Mucosa of descending colon (tissue), 3 donors: ENCODE results near the gene LMX1A. TPM values are rescaled to one million over a fixed set of nuclear protein-coding genes. Genes with fewer than 3 reads are reported as not detected.
A peak's percentile ranks its signal among the peaks of the same experiment; 100 is the strongest.

Experiments used
- ATAC-seq: fragments of 200-7000 bp; cut with Tn5 transposase; one replicate; pipeline ENCODE4 v1.9.1; 2020; ENCODE audit warnings: mild to moderate bottlenecking, moderate library complexity
- DNase-seq, 3 donors: peaks; one replicate each; pipeline ENCODE4 v3.0.0-alpha.2; 2020
- H3K36me3 ChIP-seq: fragments of 200-600 bp; one replicate; pipeline ENCODE4 v1.8.0; 2021; ENCODE audit warnings: low read depth, mild to moderate bottlenecking
- H3K4me1 ChIP-seq: fragments of 200-600 bp; one replicate; pipeline ENCODE4 v1.8.0; 2021; ENCODE audit warnings: low read depth, mild to moderate bottlenecking
- H3K4me3 ChIP-seq: fragments of 200-600 bp; one replicate; pipeline ENCODE4 v1.8.0; 2021; ENCODE audit warnings: mild to moderate bottlenecking
- H3K9me3 ChIP-seq: fragments of 200-600 bp; one replicate; pipeline ENCODE4 v1.8.0; 2021; ENCODE audit warnings: mild to moderate bottlenecking
- intact Hi-C, 2 donors: fragments of 100-400 bp; cut with DNase I in 1 of 2; cut with micrococcal nuclease in 1 of 2; formaldehyde crosslinking; loops; one replicate each; pipeline versions ENCODE4 v1.11.0 to v1.11.1; 2022; cut with DNase I, micrococcal nuclease
- total RNA-seq, 3 donors: library from RNA; stranded (reverse); fragmentation: NEBNext Ultra II Directional in 2 of 3; extraction: Animal tissue kit (Norgen Biotek cat#: 25700) in 2 of 3; gene quantifications; one replicate each; pipeline versions ENCODE4 v1.2.1 to v1.2.4, GENCODE V29; 2021 to 2023
- TF ChIP-seq, protein P1 (sequence below): fragments of 200-600 bp; IDR thresholded peaks from one replicate; pipeline ENCODE4 v1.8.0; 2022; ENCODE audit warnings: antibody characterized with exemption, mild to moderate bottlenecking
- donor health status: DM: no; HTN: no; CAD: no; lungs with moderate emphysema.
- donor health status: DM: no; HTN: no; CAD: no.
- donor health status: DM: no; HTN: yes; CAD: no.

Gene LMX1A
- total RNA-seq, 3 donors from 2014 or later = 0.31 to 0.84 (median 0.38) TPM

DNA sequence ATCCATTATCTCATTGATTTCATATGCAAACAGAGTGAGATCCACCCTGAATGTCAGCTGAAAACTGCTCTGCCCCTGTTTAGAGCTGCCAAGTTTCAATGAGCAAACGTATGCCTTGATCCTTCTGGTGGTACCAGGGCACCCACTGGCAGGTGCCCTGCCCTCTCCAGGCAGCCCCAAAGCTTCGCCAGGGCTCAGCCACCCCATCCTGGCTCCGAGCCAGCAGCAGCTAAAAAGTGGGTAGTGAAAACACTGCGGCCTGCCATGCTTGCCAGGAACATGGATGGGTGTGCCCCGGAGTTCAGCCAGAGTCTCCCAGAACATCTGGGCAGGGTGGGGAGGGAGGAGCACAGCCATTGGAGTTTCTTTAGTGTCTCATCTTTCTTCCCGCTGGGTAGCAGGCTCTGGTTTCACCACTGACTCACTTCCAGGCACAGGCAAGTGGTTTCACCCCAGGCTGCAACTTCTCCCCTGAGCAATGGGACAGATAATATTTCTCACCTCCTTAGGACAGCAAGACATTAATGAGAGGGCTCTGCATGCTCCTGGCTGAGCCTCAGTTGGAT, 8.1 kb upstream of the LMX1A start:
- DNase-seq = peak in 1 of 3 donors; percentile 56

DNA sequence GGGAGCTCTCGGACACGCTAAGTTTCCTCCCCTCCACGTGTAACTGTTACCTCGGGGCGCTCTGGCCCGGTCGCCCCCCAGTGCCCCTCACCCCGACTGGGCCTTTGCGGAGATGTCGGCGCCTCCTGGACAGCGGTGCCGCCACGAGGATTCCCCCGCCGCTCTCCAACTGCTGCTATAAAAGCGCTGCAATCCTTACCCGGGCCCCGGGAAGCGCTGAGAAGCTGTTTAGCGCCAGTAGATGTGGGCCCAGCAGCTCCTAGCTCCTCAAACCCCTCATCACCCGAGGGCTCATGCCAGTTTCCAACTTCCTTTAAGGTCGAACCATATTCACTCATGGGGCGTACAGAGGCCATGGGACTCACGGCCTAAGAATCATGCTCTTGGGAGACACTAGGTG, 361 bp upstream of the LMX1A start:
- TF ChIP-seq, protein P1, sequence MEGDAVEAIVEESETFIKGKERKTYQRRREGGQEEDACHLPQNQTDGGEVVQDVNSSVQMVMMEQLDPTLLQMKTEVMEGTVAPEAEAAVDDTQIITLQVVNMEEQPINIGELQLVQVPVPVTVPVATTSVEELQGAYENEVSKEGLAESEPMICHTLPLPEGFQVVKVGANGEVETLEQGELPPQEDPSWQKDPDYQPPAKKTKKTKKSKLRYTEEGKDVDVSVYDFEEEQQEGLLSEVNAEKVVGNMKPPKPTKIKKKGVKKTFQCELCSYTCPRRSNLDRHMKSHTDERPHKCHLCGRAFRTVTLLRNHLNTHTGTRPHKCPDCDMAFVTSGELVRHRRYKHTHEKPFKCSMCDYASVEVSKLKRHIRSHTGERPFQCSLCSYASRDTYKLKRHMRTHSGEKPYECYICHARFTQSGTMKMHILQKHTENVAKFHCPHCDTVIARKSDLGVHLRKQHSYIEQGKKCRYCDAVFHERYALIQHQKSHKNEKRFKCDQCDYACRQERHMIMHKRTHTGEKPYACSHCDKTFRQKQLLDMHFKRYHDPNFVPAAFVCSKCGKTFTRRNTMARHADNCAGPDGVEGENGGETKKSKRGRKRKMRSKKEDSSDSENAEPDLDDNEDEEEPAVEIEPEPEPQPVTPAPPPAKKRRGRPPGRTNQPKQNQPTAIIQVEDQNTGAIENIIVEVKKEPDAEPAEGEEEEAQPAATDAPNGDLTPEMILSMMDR = no peak
- Histone ChIP-seq H3K4me1 (peaks cover 30% of the 10 kb centered on the region), H3K36me3 (no peaks in the 10 kb centered on the region), H3K9me3 (no peaks in the 10 kb centered on the region), H3K4me3 (no peak overlapping the region)
- no peak for DNase-seq
- no peak for ATAC-seq
- intact Hi-C loops = no loop called here

More for the DNA sequence above, 8.1 kb upstream of the LMX1A start:
- no peaks in the 10 kb centered on the region for H3K36me3 ChIP-seq
- H3K4me1 ChIP-seq = no peaks in the 10 kb centered on the region
- no peaks in the 10 kb centered on the region for H3K9me3 ChIP-seq
- H3K4me3 ChIP-seq = no peak overlapping the region
- peak; percentile 66 for ATAC-seq
- intact Hi-C loops = loop anchor here in 1 of 2 donors (5.0 kb wide), 1 partner anchor 107 kb away; no protein-coding TSS in a partner anchor
- TF ChIP-seq, protein P1 = no peak

DNA sequence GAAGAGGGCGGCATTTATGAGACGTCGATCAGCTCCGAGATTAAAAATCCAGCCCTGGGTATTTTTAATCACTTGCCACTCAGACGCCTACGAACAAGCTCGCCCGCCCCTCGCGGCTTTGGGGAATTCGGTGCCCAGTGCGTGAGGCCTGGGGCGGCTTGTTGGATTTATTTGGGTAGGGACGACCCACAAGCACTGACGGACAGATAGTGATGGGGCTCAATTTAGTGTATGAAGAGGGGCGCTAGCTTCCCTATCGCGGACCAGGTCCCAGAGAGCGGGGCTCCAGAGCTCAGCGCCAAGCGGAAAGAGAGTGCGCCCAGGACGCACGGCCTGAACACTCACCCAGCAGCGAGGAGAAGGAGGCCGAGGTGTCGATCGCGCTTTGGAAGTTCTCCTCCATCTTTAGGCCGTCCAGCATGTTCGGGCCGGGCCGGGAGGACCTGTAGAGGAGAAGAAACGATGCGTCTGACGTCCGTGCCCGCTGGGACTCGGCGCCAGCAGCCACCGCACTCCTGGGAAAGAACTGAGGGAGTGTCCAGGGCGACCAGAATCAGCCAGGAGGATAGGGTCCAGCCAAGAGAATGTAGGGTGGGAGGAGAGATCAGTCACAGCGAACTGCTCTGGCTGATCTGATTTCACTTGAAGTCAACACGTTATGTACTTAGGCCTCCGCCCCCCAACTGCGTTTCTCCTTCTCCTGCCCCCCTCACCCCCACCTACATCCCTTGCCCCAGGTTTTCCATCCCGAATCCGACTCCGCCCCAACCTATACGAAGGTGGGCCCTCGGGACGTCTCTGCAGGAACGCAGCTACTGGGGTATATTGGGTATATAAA, 1.2 kb downstream of the LMX1A start:
- Histone ChIP-seq H3K36me3 (no peaks in the 10 kb centered on the region), H3K4me1 (peaks cover 31% of the 10 kb centered on the region), H3K9me3 (no peaks in the 10 kb centered on the region), H3K4me3 (no peak overlapping the region)
- intact Hi-C loops = no loop called here
- TF ChIP-seq, protein P1 = no peak
- DNase-seq = no peak
- no peak for ATAC-seq

DNA sequence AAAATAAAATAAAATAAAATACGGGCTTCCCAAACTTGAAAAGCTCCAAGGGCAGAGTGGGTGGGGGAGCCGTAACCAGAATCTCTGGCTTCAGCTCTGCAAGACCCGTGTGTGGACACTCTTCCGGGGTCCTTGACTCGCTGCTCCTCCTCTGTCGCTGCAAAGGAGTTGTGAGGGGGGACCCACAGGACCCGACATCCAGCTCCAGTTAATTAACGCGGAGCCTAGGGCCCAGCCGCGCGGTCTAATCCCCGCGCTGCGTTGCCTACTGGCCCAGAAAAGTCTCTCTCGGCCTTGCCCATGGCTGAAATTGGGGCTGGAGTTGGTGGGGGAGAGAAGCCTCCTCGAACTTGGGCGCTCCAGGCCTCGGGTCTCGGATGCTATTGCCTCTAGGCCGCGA, 1.8 kb downstream of the LMX1A start:
- peaks cover 31% of the 10 kb centered on the region for H3K4me1 ChIP-seq

DNA sequence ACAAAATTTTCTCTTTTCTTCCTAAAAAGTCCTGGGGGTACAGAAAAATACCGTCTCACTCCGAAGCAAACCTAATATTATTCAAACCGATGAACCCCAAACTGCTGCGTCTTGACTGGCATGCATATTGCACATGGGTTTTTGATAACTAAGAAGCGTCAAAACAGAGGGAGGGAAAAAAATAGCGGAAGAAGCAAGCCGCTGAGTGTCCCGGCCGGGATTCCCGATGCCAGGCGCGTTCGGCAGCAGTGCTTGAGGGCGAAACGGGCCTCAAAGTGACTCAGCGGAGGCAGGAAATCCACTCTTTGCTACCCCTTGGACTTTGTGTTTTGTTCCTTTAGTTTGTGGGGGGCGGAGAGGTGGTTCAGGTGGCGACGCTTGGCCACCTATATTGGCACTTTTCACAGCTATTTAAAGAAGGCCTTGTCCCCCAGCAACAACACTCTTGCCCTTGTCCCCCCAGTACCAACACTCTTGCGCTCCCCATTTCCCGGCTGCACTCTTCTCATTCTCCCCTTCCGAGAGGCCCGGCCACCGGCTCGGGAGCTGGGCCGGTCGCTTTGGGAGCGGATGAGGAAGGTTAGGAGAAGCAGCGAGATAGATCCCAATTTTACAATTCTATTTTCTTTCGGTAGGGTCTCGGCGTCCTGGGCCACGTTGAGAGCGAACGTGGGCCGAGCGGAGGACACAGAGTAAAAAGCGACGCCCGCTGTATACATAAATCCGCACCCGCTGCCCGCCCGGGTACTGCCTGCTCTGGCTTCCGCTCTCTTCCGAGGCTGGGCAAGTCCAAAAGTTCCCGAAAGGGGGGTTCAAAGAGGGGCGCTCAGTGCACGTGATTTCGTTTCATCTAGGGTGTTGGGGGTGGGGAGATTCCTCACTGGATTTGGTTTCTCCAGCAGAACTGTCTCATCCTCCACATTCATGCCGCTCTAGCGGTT, 2.5 kb downstream of the LMX1A start:
- ATAC-seq (no peak), DNase-seq (no peak)
- Histone ChIP-seq H3K9me3 (no peaks in the 10 kb centered on the region), H3K36me3 (no peaks in the 10 kb centered on the region), H3K4me3 (no peak overlapping the region), H3K4me1 (peaks cover 31% of the 10 kb centered on the region)
- intact Hi-C loops = no loop called here
- TF ChIP-seq, protein P1 = no peak

More for the DNA sequence above, 1.8 kb downstream of the LMX1A start:
- Histone ChIP-seq H3K9me3 (no peaks in the 10 kb centered on the region), H3K36me3 (no peaks in the 10 kb centered on the region), H3K4me3 (no peak overlapping the region)
- TF ChIP-seq, protein P1 = no peak
- ATAC-seq (no peak), DNase-seq (no peak)
- intact Hi-C loops = no loop called here
